Stimulated activated CD8-positive, alpha-beta memory T cell treated with anti-CD3 and anti-CD28 coated beads, Interleukin-7, amount 100 ng/mL, for 4 hours (primary cell): Measurements from ENCODE around the gene GDPD1.

Source experiments
- DNase-seq, 2 donors: peaks; one replicate each; pipeline ENCODE4 v3.0.0-alpha.2; 2020; ENCODE audit warnings: low read depth in 2 of 2

The GDPD1 gene

DNA sequence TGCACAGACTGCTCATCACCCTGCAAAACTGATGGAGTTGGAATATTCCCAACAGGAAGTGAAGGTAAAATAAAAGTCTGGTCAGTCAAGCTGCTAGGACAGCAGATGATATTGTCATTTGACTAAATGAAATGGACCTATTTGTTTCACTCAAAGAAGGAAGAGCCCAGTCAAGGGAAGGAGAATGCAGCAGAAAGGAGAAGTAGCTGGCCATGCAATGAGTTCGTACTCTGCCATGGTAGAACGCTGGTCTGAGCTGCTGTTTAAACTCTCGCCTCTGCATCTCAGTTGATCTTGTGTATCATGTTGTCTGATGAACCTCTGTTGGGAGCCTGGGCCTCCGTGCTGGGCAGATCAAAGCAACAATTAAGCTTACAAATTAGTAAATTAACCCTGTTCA lies 95.6 kb downstream of the GDPD1 start:
- DNase-seq, result no peak
